Urinary bladder (tissue), 4 donors: Measurements from ENCODE around the gene LILRA5. TPM values are rescaled to one million over a fixed set of nuclear protein-coding genes. Genes with fewer than 3 reads are reported as not detected.
"Not testable (repeated sequence)": the region's sequence is repeated elsewhere in the genome, so short reads cannot be mapped to it uniquely, and the experiment has no call there.

Source experiments
- DNase-seq: peaks from one replicate; pipeline ENCODE4 v3.0.0-alpha.2; 2015; ENCODE audit errors: extremely low spot score
- H3K27ac ChIP-seq: one replicate; pipeline ENCODE4 v1.5.1; 2013; ENCODE audit warnings: low read depth, mild to moderate bottlenecking, moderate library complexity
- H3K36me3 ChIP-seq: one replicate; pipeline ENCODE4 v1.6.1; 2013; ENCODE audit warnings: mild to moderate bottlenecking, moderate library complexity; ENCODE audit not compliant: insufficient read depth
- H3K4me1 ChIP-seq: one replicate; pipeline ENCODE4 v1.6.1; 2013; ENCODE audit warnings: mild to moderate bottlenecking, moderate library complexity; ENCODE audit not compliant: insufficient read depth
- H3K4me3 ChIP-seq: one replicate; pipeline ENCODE4 v1.5.1; 2013; ENCODE audit warnings: low read depth, low read length
- WGBS: extraction: QIAGEN DNeasy Blood & Tissue Kit; methylation state at CpG from one replicate; pipeline ENCODE4 v1.1.7; 2013; 5-methylcytosine and 5-hydroxymethylcytosine counted together
- polyA plus RNA-seq: library from polyadenylated mRNA; stranded (reverse); fragments of 200-250 nt; gene quantifications from one replicate; pipeline ENCODE4 v1.2.3, GENCODE V29; 2013
- total RNA-seq: library from RNA; depleted of rRNA; stranded (reverse); fragments of >200 nt; gene quantifications from one replicate; pipeline ENCODE4 v1.2.3, GENCODE V29; 2014
- donor health status: healthy with polysubstance abuse.
- donor health status: healthy.

LILRA5 gene
- total and polyA plus RNA-seq, 2 donors = 1.3 to 7.3 TPM

- no peak overlapping the region for H3K4me3 ChIP-seq
- DNase-seq = no peak
- no peaks in the 10 kb centered on the region for H3K4me1 ChIP-seq
- no peak overlapping the region for H3K27ac ChIP-seq
- WGBS = 8% methylated on average over 4 of the region's 4 CpGs
- no peaks in the 10 kb centered on the region for H3K36me3 ChIP-seq
Measured at GRCh38 chr19:54325194-54325621, 12.2 kb upstream of the LILRA5 start.

GRCh38 chr19:54324071-54324470, 11.1 kb upstream of the LILRA5 start:
- no peaks in the 10 kb centered on the region for H3K36me3 ChIP-seq
- no peaks in the 10 kb centered on the region for H3K4me1 ChIP-seq
- DNase-seq = no peak
- WGBS = 18% methylated on average over 3 of the region's 3 CpGs
- no peak overlapping the region for H3K4me3 ChIP-seq
- no peak overlapping the region for H3K27ac ChIP-seq

- 21% methylated on average over 9 of the region's 13 CpGs for WGBS
- DNase-seq, H3K4me3 ChIP-seq, H3K4me1 ChIP-seq, H3K36me3 ChIP-seq, H3K27ac ChIP-seq: not testable (repeated sequence)
Measured at GRCh38 chr19:54322934-54323333, 10.0 kb upstream of the LILRA5 start.

DNA sequence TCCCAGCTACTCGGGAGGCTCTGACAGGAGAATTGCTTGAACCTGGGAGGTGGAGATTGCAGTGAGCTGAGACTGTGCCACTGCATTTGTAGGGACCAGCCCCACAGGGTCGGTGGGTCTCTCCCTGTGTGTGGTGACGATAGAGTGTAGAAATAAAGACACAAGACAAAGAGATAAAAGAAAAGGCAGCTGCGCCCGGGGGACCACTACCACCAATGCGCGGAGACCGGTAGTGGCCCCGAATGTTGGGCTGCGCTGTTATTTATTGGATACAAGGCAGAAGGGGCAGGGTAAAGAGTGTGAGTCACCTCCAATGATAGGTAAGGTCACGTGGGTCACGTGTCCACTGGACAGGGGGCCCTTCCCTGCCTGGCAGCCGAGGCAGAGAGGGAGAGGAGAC, 9.3 kb upstream of the LILRA5 start:
- not testable (repeated sequence) for DNase-seq, H3K4me3 ChIP-seq, H3K36me3 ChIP-seq, H3K27ac ChIP-seq, H3K4me1 ChIP-seq
- 89% methylated on average over 11 of the region's 13 CpGs for WGBS

GRCh38 chr19:54319892-54320670, 7.1 kb upstream of the LILRA5 start:
- WGBS = 76% methylated on average over 14 of the region's 14 CpGs
- DNase-seq = no peak
- Histone ChIP-seq H3K4me1 (no peaks in the 10 kb centered on the region), H3K27ac (no peak overlapping the region), H3K4me3 (no peak overlapping the region), H3K36me3 (no peaks in the 10 kb centered on the region)

DNA sequence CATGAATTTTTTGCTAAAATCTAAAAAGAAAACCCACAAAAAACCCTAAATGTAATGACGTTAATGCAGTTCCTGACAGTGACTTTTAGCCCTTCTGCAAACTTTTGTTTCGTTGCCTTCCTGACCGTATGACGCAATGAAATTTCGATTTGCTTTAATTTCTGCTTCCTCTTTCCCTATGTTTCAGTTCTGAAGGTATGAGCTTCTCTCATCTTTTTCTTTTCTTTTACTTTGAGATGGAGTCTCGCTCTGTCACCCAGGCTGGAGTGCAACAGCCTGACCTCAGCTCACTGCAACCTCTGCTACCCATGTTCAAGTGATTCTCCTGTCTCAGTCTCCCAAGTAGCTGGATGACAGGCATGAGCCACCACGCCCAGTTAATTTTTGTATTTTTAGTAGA, 6.1 kb upstream of the LILRA5 start:
- H3K27ac ChIP-seq = no peak overlapping the region
- 80% methylated on average over 7 of the region's 7 CpGs for WGBS
- no peaks in the 10 kb centered on the region for H3K36me3 ChIP-seq
- no peak overlapping the region for H3K4me3 ChIP-seq
- DNase-seq = no peak
- H3K4me1 ChIP-seq = no peaks in the 10 kb centered on the region

DNA sequence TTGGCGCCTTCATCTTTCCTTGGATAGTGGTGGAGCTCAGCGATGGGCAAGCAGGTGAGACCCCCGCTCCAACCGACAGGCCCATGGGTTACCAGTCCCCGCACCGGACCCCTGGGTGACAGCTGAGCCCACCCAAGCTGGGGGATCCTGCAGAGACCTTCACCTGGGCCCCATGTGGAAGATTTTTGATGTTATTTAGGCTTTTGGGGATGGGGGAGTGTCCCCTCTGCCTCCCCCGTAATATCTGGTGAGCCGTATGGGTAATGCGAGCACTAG, 4.9 kb upstream of the LILRA5 start:
- no peak for DNase-seq
- H3K4me1 ChIP-seq = no peaks in the 10 kb centered on the region
- WGBS = 92% methylated on average over 9 of the region's 9 CpGs

DNA sequence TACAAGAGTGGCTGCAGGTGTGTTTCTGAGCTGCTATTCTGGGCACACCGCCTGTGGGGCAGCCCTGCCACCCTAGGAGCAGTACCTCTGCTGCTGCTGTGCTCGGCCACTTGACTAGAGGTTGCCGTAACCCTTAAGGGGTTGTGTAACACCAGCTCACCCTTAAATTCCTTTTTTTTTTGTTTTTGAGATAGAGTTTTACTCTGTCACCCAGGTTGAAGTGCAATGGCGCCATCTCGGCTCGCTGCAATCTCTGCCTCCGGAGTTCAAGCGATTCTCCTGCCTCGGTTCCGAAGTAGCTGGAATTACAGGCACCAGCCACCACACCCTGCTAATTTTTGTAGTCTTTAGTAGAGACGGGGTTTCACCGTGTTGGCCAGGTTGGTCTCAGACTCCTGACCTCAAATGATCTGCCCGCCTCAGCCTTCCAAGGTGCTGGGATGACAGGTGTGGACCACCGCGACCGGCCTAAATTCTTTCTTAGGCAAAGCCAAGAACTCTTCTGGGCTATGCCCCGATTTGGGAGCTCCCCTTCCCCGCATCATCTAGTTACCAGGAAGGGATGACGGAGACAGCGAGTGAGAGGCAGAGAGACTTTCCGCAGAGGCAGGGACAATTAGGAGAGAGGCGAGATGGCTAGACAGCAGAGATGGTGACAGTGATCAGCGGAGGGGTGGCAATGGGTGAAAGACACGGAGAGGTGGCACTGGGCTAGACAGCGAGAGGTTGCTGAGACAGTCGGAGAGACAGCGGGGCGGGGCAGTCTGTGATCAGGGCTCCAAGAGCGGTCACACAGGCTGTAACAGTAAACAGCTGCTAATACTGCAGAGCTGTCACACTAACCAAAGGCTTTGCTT, 4.4 kb upstream of the LILRA5 start:
- Histone ChIP-seq H3K27ac (no peak overlapping the region), H3K4me3 (no peak overlapping the region), H3K36me3 (no peaks in the 10 kb centered on the region), H3K4me1 (no peaks in the 10 kb centered on the region)
- DNase-seq = no peak
- 78% methylated on average over 27 of the region's 29 CpGs for WGBS

More for the DNA sequence above, 4.9 kb upstream of the LILRA5 start:
- no peaks in the 10 kb centered on the region for H3K36me3 ChIP-seq
- no peak overlapping the region for H3K4me3 ChIP-seq
- no peak overlapping the region for H3K27ac ChIP-seq

DNA sequence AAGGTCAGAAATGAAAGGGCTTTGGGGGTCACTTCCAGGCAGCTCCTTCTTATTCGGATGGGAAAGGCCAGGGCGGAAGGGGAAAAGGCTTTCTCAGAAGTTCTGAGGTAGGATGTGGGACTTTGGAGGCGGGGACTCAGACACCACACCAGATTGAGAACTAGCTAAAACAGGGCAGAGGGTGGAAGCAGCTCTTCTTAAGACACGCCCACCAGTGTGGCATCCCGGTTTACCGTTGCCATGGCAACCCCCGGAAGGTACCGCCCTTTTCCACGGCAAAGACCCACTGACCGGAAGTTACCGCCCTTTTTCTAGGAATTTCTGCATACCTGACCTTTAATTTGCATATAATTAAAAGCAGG, 3.8 kb upstream of the LILRA5 start:
- 46% methylated on average over 11 of the region's 11 CpGs for WGBS
- H3K36me3 ChIP-seq = no peaks in the 10 kb centered on the region
- no peak overlapping the region for H3K27ac ChIP-seq
- no peak overlapping the region for H3K4me3 ChIP-seq
- DNase-seq = no peak
- H3K4me1 ChIP-seq = no peaks in the 10 kb centered on the region

GRCh38 chr19:54315956-54316355, 3.0 kb upstream of the LILRA5 start:
- DNase-seq = no peak
- Histone ChIP-seq H3K4me1 (no peaks in the 10 kb centered on the region), H3K27ac (no peak overlapping the region), H3K4me3 (no peak overlapping the region), H3K36me3 (no peaks in the 10 kb centered on the region)
- 78% methylated on average over 10 of the region's 10 CpGs for WGBS

DNA sequence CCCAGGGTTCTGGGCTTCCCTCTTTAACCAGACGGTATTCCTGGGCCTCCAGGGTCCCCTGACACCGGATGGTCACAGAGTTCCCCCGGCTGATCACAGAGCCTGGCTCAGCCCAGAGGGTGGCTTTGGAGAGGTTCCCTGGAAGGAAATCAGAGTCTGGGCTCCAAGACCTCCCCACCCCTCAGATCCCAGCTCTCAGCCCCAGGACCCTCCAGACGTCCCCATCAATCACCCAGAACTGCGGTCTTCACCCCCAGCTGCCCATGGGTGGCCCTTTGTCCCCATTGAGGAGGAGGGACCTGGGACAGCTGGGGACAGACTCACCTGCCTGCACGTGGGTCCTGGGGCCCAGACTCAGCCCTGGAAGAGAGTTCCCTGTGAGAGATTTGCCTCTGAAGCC, 955 bp downstream of the LILRA5 start:
- WGBS = 64% methylated on average over 6 of the region's 6 CpGs
- H3K36me3 ChIP-seq = no peaks in the 10 kb centered on the region
- DNase-seq = no peak
- H3K27ac ChIP-seq = no peak overlapping the region
- no peak overlapping the region for H3K4me3 ChIP-seq
- no peaks in the 10 kb centered on the region for H3K4me1 ChIP-seq

GRCh38 chr19:54311486-54311885, 1.5 kb downstream of the LILRA5 start:
- H3K27ac ChIP-seq = no peak overlapping the region
- no peaks in the 10 kb centered on the region for H3K36me3 ChIP-seq
- DNase-seq = no peak
- no peak overlapping the region for H3K4me3 ChIP-seq
- WGBS = 61% methylated on average over 5 of the region's 5 CpGs
- H3K4me1 ChIP-seq = no peaks in the 10 kb centered on the region

DNA sequence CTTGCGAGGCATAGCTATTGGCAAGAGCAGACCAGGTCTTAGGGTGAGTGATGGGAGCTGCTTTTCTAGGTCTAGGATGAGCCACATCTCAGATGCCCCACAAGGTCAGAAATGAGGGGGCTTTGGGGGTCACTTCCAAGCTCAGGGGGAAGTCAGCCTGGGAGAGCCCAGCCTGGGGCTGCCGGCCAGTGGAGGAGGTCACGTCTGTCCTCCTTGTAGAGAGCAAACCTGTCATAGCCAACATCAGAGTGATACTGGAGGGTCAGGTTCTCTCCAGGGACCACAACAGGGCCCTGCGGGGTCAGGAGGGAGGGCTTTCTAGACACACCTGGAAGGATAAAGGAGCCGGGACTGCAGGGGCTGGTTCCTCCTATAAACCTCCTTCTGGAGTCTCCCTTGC, 2.4 kb downstream of the LILRA5 start:
- no peak for DNase-seq
- no peaks in the 10 kb centered on the region for H3K4me1 ChIP-seq
- 75% methylated on average over 5 of the region's 5 CpGs for WGBS
- H3K36me3 ChIP-seq = no peaks in the 10 kb centered on the region
- H3K27ac ChIP-seq = no peak overlapping the region
- no peak overlapping the region for H3K4me3 ChIP-seq

GRCh38 chr19:54309811-54310210, 3.2 kb downstream of the LILRA5 start:
- DNase-seq = no peak
- no peaks in the 10 kb centered on the region for H3K36me3 ChIP-seq
- H3K4me1 ChIP-seq = no peaks in the 10 kb centered on the region
- WGBS = 70% methylated on average over 12 of the region's 12 CpGs
- H3K27ac ChIP-seq = no peak overlapping the region
- H3K4me3 ChIP-seq = no peak overlapping the region
